ENCODE results near the gene NKAP. TPM values are rescaled to one million over a fixed set of nuclear protein-coding genes. Genes with fewer than 3 reads are reported as not detected.
"Not testable (repeated sequence)": the region's sequence is repeated elsewhere in the genome, so short reads cannot be mapped to it uniquely, and the experiment has no call there.

NKAP gene
- total RNA-seq, 1 experiment from 2014 or later = 9.8 TPM

- H3K4me3 Mint-ChIP-seq (ENCODE audit: low read depth, unreplicated experiment) = no peak overlapping the region
- intact Hi-C loops (cut with micrococcal nuclease; ENCODE audit: unreplicated experiment) = no loop called here
- peaks cover 7% of the 10 kb centered on the region for H3K4me1 Mint-ChIP-seq (ENCODE audit: low read depth, unreplicated experiment)
- DNase-seq = no peak
- TF ChIP-seq, protein P1, sequence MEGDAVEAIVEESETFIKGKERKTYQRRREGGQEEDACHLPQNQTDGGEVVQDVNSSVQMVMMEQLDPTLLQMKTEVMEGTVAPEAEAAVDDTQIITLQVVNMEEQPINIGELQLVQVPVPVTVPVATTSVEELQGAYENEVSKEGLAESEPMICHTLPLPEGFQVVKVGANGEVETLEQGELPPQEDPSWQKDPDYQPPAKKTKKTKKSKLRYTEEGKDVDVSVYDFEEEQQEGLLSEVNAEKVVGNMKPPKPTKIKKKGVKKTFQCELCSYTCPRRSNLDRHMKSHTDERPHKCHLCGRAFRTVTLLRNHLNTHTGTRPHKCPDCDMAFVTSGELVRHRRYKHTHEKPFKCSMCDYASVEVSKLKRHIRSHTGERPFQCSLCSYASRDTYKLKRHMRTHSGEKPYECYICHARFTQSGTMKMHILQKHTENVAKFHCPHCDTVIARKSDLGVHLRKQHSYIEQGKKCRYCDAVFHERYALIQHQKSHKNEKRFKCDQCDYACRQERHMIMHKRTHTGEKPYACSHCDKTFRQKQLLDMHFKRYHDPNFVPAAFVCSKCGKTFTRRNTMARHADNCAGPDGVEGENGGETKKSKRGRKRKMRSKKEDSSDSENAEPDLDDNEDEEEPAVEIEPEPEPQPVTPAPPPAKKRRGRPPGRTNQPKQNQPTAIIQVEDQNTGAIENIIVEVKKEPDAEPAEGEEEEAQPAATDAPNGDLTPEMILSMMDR (IDR thresholded peaks at IDR 0.05; ENCODE audit: unreplicated experiment) = no peak
- H3K27me3 Mint-ChIP-seq (ENCODE audit: unreplicated experiment) = no peaks in the 10 kb centered on the region
- no peak overlapping the region for H3K27ac Mint-ChIP-seq (ENCODE audit: unreplicated experiment)
- CTCF ChIA-PET = interaction anchor here (0.6 to 1.4 kb wide), 4 partner anchors 11 to 339 kb away, joined by 3 to 6 read pairs (median 4); no protein-coding TSS in a partner anchor
- H3K9me3 Mint-ChIP-seq (ENCODE audit: low read depth, unreplicated experiment) = no peaks in the 10 kb centered on the region
- H3K36me3 Mint-ChIP-seq (ENCODE audit: insufficient read depth, unreplicated experiment) = no peaks in the 10 kb centered on the region
- no TSS peak for BruUV-seq (replicated peaks)
Observed at GRCh38 chrX:119899125-119899524, 44.4 kb downstream of the NKAP start.

DNA sequence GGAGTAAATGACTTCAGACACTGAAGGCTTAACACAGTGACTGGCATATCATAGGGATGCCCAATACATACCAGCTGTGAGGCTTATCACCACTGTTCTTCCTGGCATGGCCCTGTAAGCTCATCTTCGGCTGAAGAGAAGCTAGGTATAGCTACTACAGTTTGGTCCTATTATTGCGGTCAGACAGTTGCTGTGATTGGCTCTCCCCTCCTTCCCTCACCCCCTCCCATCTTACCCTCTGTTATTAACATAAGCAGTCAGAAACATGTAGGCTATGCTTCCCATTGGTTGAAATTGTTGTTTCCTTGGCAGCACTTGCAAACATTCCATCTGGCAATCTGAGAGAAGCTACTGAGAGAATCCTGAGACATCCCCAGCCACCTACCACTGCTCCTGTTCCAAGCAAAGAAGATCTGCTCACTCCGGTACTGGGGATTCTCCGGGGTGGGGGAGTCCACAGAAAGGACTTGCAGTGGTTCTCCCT is 47.7 kb downstream of the NKAP start, which contains the start of gene AKAP14:
Gene AKAP14, plus strand, starts transcription at position 51 of the 484 bp plus-strand sequence. CDS start 7,331 bp downstream, outside the sequence.
- Mint-ChIP-seq H3K9me3 (ENCODE audit: low read depth, unreplicated experiment) (no peaks in the 10 kb centered on the region), H3K4me3 (ENCODE audit: low read depth, unreplicated experiment) (no peak within 1 kb of the TSS), H3K4me1 (ENCODE audit: low read depth, unreplicated experiment) (peaks cover 7% of the 10 kb centered on the region), H3K36me3 (ENCODE audit: insufficient read depth, unreplicated experiment) (no peaks in the 10 kb centered on the region), H3K27me3 (ENCODE audit: unreplicated experiment) (no peaks in the 10 kb centered on the region), H3K27ac (ENCODE audit: unreplicated experiment) (no peak within 1 kb of the TSS)
- CTCF ChIA-PET = no interaction called here
- no peak for DNase-seq
- intact Hi-C loops (cut with micrococcal nuclease; ENCODE audit: unreplicated experiment) = no loop called here
- no TSS peak for BruUV-seq (replicated peaks)
- TF ChIP-seq, protein P1 (IDR thresholded peaks at IDR 0.05; ENCODE audit: unreplicated experiment) = no peak

DNA sequence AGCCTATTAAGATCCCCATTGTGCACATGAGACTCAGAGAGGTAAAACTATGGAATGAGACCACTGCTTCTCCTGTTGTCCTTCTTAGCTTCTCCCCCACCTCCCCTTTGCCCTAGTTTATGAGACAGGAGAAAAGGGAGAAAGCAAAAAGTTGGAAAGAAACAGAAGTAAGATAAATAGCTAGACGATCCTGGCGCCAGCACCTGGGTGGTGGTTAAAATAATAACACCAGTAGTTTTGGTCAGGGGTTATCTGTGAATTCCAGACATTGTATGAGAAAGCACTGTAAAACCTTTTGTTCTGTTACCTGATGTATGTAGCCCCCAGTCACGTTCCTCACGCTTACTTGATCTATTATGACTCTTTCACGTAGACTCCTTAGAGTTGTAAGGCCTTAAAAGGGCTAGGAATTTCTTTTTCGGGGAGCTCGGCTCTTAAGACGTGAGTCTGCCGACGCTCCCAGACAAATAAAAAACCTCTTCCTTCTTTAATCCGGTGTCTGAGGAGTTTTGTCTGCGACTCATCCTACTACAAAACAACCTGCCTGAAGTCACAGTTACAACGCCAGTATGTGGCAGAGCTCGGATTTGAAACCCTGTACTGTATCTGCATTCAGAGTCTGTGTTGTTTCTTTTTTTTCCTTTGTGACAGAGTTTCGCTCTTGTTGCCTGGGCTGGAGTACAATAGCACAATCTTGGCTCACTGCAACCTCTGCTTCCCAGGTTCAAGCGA is 51.4 kb downstream of the NKAP start:
- H3K27ac Mint-ChIP-seq (ENCODE audit: unreplicated experiment); BruUV-seq (replicated peaks); H3K4me1 Mint-ChIP-seq (ENCODE audit: low read depth, unreplicated experiment); H3K27me3 Mint-ChIP-seq (ENCODE audit: unreplicated experiment); intact Hi-C loops (cut with micrococcal nuclease; ENCODE audit: unreplicated experiment); CTCF ChIA-PET; H3K9me3 Mint-ChIP-seq (ENCODE audit: low read depth, unreplicated experiment); H3K4me3 Mint-ChIP-seq (ENCODE audit: low read depth, unreplicated experiment); DNase-seq; H3K36me3 Mint-ChIP-seq (ENCODE audit: insufficient read depth, unreplicated experiment): not testable (repeated sequence)

GRCh38 chrX:119890626-119891025 is 52.9 kb downstream of the NKAP start:
- DNase-seq; CTCF ChIA-PET; H3K4me3 Mint-ChIP-seq (ENCODE audit: low read depth, unreplicated experiment); H3K27ac Mint-ChIP-seq (ENCODE audit: unreplicated experiment); BruUV-seq (replicated peaks); H3K9me3 Mint-ChIP-seq (ENCODE audit: low read depth, unreplicated experiment); H3K27me3 Mint-ChIP-seq (ENCODE audit: unreplicated experiment); intact Hi-C loops (cut with micrococcal nuclease; ENCODE audit: unreplicated experiment); H3K4me1 Mint-ChIP-seq (ENCODE audit: low read depth, unreplicated experiment): not testable (repeated sequence)
- H3K36me3 Mint-ChIP-seq (ENCODE audit: insufficient read depth, unreplicated experiment) = peaks cover 13% of the 10 kb centered on the region

DNA sequence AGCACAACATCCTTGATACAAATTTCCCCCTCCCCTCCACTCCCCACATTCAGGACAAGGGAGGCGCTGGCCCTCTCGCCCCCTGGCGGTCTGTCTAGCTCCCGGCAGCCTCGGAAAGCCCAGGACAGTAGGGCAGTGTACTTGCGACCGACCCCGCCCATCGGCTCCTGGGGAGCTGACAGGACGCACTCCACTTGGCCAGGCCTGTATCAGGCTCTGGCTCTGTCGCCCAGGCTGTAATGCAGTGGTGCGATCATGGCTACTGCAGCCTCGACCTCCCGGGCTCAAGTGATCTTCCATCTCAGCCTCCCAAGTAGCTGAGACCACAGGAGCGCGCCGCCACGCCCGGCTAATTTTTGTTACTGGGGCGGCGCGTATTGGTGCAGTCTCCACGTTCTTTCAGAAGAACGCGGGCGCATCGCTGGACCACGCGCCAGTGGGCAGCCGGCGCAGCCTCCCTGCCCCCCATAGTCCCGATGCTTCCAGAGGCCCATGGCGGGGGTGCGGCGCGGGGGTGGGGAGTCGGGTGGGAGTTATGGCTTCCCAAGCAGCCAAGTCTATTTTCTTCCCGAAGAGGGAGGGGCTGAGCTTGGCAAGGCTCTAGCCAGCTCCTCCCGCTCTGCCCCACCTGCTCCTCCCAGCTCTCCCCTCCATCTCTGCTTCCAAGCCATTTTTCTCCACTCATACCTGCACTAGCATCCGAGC is 55.7 kb downstream of the NKAP start:
- Mint-ChIP-seq H3K9me3 (ENCODE audit: low read depth, unreplicated experiment) (no peaks in the 10 kb centered on the region), H3K36me3 (ENCODE audit: insufficient read depth, unreplicated experiment) (peaks cover 13% of the 10 kb centered on the region), H3K27ac (ENCODE audit: unreplicated experiment) (no peak overlapping the region), H3K4me1 (ENCODE audit: low read depth, unreplicated experiment) (peaks cover 8% of the 10 kb centered on the region), H3K27me3 (ENCODE audit: unreplicated experiment) (no peaks in the 10 kb centered on the region), H3K4me3 (ENCODE audit: low read depth, unreplicated experiment) (peak overlapping the region; percentile 69)
- no TSS peak for BruUV-seq (replicated peaks)
- CTCF ChIA-PET = interaction anchor here (0.6 to 1.7 kb wide), 6 partner anchors 11 to 439 kb away, joined by 3 to 6 read pairs (median 6); partner anchors contain the start of genes RPL39 and UPF3B
- TF ChIP-seq, protein P1 (IDR thresholded peaks at IDR 0.05; ENCODE audit: unreplicated experiment) = peak; percentile 67
- intact Hi-C loops (cut with micrococcal nuclease; ENCODE audit: unreplicated experiment) = no loop called here
- DNase-seq = peak; percentile 87
